Stimulated activated CD4-positive, alpha-beta T cell treated with anti-CD3 and anti-CD28 coated beads, Interleukin-15, amount 100 ng/mL, for 48 hours (primary cell): ENCODE measurements around the gene CHD6.

Experiments used
- DNase-seq, 2 donors: peaks; one replicate each; pipeline ENCODE4 v3.0.0-alpha.2; 2020; ENCODE audit warnings: low read depth in 2 of 2

The CHD6 gene

DNA sequence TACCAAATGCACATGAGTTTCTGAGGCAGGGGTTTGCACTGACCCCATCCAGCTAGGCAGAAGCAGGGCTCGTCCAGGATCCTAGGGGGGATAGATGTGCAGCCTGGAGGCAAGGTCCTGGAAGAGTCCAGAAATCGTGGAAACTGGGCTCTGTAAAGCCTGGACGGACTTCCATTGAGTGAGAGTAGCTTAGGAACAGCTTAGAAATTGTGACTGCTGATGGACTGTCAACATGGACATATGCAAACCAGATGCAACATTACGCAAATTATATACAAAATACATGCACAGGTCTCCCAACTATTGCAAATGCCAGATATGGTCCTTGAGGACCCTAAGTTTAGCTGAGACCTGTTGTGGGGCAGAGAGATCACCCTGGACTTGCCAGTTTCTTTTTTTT is 246.8 kb downstream of the CHD6 start:
- no peak for DNase-seq

DNA sequence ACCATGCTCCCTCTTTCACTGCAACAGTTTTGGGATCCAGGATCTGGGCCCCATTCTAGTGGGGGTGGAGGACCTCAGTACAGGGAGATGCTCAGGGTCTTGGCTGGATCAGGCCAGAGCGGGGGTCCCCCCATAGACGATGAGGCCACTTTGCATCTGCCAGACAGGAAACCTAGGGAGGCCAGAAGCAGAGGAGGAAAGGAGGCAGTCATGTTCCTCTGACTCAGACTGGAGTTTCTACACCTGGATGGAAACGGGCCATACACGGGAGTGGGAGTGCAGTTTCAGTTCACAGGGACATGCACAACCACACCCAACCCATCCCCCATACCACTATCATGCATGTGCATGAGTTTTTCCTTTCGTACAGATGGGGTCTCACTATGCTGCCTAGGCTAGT is 248.0 kb downstream of the CHD6 start:
- peak in 1 of 2 donors; percentile 5 for DNase-seq

DNA sequence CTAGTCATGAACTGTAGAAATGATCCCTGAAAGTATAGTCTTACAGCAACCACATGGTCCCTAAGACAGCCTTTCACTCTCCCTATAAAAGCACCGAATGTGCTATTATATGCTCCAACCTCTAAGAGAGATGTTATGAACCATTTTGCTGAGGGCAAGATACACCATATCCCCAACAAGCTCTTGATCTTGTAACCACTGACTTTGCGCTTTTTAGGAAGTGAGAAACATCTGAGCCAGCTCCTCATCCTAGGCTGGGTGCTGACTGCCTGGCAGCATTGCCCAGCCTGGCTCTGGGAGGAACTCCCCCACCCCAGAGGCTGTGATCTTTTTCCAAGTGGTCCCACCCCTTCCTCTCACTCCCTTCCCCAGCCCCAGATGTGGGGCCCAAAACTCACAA is 248.5 kb downstream of the CHD6 start:
- DNase-seq: no peak

DNA sequence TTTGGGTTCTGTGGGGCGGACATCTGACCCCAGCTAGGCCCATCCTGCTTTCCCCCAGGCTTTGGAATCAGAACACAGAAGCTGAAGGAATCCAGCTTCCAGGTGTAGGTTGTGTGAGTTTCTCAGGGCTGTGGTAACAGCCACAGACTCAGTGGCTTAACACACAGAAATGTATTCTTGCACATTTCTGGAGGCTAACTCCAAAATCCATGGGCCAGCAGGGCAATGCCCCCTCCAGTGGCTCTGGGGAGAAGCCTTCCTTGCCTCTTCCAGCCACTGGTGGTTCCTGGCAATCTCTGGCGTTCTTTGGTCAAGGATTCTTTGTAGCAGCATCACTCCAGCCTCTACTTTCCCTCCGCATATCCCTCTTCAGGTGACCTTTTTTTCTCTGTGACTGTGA is 250.2 kb downstream of the CHD6 start:
- DNase-seq: no peak

DNA sequence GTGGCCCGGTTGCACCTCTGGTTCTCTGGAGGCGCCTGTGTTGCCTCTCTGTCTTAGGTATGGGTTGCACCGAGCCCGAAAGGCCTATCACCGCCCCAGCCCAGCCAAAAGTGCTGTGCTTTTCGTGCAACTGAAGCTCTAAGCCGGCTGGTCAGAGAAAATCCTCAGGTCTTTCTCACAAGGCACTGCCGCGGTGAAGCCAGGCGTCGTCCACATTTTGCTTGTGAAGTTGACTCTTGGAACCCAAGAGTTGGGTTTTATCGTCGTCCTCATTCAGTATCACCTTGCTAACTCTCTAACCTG is 250.8 kb downstream of the CHD6 start:
- no peak for DNase-seq

DNA sequence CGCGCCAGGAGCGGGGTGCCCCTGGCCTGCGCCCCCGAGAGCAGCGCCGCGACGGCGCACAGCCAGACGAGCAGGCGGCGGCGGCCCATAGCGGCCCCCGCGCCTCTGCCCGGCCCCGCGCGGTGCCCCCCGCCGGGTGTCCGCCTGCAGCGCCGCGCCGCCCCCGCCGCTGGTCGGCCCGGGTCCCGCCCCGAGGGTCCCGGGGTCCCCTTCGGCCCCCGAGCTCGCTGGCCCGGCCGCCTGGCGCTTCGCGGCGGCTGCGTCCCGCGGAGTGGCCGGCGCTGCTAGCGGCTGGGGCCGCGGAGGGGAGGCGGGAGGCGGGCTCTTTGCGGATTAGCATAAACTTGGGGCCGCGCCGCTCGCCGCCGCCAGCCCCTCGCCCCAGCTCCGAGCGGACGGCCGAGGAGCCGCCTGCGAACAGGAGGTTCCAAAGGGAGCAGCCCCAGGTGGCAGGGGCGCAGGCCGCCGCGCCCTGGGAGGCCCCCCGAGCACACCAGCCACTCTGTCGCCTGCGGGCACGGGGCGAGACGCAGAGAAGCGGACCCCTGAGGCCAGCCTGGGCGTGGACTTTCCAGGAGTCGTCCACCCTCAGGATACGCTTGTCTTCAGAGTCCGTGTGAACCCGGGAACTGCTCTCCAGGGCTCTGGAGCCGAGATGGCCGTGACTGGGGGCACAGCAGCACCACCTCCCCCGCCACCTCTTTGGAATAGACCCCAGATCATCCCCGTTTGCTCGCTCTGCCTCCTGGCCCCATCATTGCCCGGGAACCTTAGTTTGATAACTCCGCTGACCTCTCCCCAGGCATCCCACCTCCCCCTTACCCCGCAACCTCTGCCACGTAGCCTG is 251.4 kb downstream of the CHD6 start, which contains the start of gene EMILIN3:
Gene EMILIN3, minus strand, starts transcription at position 273 of the 847 bp plus-strand sequence. Its CDS starts 184 bp downstream, at position 89.
- DNase-seq: no peak

DNA sequence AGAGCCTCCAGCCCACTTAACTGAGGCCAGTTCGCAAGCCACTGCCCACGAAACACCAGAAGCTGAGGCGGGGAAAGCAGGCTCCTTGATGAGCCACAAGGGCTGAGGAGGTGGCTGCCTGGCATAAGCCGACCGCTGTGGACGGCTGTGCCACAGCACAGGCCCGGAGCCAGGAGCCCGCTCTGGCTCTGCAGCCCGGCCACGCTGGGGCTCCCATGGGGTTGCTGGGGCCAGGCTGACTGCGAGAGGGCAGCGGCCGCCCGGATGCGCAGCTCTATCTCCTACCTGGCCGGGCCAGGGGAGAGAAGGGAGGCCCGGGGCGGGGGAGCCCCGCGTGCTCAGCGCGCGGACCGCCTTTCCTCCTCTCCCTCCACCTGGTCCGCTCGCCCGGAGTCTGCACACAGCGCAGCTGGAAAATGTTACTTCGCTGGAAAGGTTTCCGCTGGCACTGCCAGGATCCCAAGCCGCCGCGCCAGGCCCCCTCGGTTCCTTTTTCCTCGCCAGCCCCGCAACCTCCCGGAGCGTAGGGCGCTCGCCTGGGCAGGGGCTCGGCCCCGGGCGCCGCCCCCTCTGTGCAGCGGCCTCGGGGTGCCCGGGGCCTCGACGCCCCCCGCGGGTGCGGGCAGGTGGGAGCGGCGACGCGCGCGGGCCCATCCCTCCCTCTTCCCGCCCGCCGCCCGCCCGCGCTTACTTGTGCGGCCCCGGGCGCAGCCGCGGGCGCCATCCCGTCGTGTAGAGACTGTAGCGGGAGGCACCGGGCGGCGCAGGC is 252.2 kb downstream of the CHD6 start:
- DNase-seq: no peak

DNA sequence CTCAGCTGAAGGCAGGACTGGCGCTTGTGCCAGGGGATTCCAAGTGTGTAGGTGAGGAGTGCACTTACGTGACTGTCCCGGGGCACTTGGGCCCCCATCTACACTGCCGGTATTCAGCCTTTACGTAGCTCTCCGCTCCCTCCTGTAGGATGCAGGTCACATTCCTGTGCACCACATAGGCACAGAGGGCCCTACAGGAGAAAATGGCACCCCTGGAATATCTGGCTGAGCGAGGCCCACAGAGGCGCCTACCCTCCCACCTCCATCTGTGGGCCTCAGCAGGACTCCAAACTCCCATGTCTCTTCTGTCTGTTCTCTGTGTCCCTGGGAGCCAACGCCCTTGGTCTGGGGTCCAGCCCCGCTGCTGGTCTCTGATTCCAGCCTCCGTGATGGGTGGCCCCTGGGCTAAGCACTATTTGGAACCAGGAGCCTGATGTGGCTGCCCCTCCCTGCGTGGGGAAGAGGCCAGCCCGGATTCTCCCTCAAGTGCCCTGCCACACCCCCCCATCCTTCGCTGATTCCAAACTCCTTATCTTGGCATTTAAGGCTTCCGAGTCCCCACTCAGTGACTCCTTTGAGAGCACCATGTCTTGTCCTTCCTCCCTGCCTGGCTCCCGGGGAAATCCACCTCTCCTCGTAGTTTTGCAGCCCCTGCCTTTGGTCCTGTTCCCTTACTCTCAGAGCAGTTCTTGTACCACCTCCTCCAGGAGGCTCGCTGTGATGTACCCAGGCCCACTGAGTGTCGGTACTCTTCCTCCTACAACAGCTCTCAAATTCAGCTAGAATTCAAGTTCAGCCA is 253.0 kb downstream of the CHD6 start:
- no peak for DNase-seq

DNA sequence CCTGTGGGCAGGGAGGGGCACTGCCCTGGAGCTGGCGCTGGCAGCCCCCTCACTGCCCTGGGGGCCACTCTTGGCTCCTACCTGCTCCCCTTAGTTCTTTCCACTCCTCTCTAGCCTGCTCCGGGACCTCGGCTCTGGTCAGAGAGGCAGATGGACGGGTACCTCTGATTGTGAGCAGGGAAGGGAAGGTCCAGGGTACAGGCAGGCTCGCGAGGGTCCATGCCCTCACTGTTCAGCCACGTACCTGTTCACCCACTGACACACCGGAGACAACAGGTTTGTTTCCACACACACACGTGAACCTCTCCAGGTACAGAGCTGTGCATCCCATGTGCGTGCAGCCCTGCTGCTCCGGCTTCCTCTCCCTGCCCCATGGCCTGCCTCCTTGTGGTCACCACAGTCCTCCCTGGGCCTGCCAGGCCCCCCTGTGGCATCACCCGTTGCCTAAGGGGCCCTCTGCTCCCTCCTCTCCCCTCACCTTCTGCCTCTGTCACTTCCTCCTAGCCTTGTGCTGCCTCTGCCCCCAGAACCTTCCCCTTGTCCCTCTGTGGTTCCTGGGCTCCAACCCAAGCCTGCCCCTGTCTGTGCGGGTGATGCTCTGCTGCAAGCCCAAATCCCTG is 253.8 kb downstream of the CHD6 start:
- DNase-seq: no peak

DNA sequence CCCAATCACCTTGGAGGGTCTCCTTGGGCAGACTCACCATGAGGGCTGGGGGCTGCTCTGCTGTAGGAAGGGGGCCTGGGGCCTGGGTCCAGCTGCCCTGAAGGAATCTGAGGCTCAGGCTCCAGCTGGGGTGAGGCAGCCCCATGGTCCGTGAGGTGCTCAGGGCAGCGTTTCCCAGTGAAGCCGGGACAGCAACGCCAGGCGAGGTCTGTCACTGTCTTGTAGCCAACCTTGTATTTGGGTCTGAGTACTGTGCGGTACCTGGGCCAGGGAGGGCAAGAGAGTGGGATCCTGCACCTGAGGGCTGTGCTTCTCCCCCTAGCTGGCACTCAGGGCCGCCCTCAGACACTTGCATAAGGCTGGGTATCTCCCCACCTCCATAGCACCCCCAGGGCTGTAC is 254.6 kb downstream of the CHD6 start:
- no peak for DNase-seq

DNA sequence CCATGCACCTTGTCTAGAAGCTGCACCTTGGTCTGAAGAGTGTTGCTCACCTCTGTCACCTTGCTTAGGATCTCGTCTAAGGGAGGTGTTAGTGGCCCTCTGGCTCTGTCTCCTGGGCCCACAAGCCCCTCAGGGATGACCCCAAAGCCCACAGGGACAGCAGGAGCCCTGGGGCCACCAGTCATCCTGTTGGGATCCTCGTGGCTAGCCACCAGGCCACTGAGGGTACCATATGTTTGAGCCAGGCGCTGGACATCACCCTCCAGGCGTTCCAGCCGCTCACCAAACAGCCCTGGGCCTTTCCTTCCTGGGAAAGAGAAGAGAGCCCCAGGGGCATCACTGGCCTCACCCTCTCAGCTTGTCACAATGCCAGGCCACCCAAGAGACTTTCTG is 255.4 kb downstream of the CHD6 start:
- no peak for DNase-seq

DNA sequence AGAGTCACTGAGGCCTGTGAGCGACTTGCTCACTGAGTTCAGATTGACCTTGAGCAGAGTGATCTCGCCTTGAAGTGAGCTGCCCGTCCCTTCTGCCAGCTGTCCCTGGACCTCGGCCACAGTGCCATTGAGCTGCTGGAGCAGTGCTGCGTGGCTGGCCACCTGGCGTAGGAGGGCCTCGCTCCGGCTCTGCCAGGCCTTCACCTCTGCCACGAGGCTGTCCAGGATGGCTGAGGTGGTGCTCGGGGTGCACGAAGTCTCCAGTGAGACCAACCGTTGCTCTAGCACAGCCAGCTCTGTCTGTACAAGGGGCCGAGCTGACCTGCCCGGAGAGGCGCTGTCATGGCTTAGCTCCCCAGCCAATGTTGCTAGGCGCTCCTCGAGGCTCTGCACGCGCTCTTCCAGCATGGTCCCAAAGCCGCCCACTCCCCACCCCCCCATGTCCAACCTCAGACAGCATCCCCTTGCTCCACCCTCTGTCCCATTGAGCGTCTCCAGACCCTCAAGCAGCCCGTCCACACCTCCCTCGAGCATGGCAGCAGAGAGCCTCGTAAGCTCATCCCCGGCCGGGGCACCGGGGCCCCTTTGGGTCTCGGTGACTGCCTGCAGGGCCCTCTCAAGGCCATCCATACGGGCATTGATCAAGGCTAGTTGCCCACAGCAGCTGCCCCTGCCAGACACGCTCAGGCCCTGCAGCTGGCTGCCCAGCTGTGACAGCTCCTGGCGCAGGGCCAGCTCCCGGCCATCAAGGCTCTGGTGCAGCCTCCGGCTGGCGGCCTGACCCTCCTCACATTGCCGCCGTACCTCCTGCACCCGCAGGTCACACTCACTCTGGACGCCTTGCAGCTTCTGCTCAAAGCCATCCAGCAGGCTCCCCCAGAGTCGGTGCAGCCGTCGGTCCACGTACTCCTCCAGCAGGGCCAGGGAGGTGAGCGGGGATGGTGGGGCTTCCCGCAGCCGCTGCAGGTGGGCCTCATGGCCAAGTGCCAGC is 256.1 kb downstream of the CHD6 start:
- no peak for DNase-seq

DNA sequence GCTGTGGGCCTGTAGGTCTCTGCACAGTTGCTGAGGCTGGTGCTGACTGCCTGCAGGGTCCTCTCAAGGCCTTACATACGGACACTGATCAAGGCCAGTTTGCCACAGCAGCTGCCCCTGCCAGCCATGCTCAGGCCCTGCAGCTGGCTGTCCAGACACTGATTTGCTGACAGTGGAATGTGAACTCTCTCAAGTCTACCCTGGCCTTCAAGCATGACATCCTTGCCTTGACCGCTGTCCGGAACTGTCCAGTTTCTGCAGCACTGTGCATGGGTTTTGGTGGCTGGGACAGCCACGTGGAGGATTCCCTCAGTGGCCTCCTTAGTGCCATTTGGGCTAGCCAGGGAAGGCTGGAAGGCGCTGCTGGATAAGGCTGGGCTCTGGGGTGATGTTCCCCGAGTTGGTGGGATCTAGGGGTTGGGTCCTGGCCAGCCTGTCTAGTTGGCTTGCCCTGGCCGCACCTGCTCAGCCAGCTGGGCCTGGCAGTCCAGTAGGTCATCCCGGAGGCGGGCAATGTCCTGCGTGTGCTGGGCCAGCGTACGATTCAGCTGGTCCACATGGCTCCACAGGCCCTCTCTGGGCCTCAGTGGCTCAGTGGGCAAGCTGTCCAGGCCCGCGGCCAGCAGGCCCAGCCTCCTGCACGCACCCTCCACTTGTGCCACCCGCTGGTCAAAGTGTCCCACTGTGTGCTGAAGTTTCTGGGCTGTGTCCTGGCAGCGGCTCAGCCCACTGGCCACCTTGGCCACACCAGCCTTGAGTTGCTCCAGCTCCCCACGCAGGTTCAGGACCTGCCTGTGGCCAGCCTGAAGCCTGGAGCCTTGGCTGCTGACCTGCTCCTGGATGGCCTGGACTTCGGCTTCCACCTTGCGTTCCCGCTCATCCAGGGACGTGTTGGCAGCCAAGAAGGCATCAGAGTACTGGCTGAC is 257.1 kb downstream of the CHD6 start:
- DNase-seq: no peak

DNA sequence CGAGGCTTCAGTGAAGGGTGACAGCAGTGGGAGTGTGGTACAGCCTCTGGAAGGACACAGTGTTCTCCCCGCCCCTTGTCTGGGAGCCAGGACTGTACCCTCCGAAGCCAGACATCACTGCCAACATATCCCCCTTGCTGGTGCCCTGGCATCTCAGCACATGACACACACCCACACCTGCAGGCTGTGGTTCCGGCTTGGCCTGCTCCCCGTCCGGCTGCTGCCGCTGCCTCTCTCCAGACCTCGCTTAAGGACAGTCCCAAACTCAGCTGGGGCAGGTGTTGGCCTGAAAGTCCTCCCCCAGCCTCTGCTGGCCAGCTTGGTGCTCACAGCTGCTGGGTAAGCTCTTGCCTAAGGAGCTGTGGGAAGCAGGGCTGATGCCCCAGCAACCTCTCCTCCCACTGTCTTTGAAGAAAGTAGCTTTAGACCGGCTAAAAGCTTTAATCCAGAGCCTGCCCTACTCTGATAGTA is 258.6 kb downstream of the CHD6 start:
- DNase-seq: no peak

DNA sequence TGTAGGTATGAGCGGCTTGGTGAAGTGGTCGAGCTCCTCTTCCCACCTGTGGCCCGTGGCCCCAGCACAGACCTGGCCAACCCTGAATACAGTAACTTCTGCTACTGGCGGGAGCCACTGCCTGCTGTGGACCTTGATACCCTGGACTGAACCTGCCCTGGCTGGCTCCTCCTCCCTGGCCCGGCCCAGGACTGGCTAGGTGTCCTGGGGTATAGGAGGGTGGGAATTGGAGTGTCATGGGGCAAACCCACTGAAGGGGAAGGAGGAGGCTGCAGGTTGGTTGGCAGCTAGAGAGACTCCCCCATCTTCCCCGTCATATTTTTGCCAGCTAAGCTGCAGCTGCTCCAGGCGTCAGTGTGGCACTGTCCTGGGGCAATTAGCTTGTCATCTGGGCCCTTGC is 259.5 kb downstream of the CHD6 start:
- DNase-seq: no peak

DNA sequence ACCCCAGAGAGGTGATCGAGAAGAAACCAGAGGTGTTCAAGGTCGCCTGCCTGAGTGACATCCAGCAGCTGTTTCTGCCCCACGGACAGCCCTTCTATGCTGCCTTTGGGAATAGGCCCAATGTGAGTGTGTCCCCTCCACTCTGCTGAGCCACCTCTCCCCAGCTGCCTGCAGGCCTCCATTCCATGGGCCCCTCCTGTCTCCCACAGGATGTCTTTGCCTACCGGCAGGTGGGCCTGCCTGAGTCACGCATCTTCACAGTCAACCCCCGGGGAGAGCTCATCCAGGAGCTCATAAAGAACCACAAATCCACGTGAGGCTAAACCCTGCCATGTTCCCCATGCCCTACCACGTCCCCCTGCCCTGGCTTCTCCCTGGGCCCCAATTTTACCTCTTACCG is 259.9 kb downstream of the CHD6 start:
- DNase-seq: no peak

DNA sequence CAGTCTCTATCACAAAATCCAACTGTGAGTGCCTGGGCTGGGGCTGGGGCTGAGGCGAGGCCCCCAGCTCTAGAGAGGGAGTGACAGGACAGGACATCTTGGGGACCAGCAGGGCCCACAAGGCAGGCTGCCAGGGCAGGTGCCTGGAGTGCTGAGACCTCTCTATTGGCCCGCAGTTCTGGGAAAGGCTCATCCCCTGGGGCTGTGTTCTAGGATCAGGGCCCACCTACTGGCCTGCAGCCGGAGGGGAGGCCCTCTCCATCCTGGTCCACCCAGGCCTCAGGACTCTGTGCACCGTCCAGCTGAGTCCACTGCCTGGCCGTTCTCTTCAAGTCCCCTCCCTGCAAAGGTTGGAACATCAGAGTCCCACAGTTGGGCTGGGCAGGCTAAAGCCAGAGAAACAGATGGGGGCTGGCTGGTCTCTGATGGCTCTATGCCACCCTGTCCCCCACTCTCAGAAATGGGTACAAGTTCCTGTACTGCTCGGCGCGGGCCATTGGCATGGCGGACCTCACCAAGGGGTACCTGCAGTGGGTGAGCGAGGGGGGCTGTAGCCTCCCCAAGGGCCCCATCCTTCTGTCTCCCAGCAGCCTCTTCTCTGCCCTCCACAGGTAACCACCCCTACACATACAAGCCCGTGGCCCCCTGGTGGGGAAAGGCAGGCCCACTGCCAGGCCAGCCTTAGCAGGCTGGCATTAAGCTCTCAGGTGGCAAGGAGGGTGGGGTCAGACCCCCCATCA is 260.6 kb downstream of the CHD6 start:
- DNase-seq: no peak

DNA sequence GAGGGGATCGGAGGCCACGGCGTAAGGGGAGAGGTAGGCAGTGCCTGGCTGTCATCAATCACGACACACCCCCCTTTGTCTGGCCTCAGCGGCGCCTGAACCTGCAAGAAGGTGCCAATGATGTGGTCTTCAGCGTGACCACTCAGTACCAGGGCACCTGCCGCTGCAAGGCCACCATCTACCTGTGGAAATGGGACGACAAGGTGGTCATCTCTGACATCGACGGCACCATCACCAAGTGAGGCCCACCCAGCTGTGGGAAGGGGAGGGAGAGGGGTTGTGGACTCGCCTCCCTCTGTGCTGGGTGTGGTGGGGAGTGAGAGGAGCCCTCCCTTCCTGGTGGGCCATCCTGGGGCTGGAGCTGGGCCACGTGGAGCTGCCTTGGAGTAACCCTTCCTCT is 261.2 kb downstream of the CHD6 start:
- no peak for DNase-seq
